ENCODE measurements around the gene CARD9.

CARD9 gene

DNA sequence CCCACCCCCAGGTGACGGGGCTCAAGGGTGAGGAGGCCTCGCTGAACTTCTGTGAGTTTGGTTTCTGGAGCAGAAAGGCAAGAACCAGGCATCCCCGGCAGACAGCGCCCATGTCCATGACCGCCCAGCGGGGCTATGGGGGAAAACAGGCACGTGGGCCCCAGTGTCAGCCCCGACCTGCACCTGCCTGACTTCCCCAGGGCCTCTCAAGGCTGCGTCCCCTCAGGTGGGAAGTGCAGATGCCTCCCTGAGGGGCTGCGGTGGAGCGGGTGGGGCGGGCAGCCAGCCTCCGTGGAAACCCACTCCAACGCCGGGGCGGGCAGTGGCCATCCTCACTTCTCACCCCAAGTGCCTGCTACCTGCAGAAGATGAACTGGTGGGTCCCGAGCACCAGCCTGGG, 6.9 kb upstream of the CARD9 start:
- no peak for DNase-seq (ENCODE audit: low read depth)

DNA sequence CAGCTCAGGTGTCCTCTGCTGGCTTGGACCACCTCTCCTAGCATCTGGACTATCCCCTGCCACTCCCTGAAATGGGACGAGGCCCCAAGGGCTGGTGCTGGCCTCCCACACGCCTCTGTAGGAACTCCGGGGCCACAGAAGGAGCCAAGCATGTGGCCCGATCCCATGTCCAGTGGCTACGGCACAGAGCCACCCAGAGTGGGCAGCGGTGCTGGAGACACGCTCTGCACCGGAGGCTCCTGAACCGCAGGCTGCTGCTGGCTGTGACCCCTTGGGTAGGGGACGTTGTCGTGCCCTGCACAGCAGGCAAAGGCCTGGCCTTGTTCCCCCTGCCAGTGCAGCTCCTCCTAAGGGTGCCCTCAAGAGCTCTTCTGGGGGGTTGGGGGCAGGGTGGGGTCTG, 6.4 kb upstream of the CARD9 start:
- no peak for DNase-seq (ENCODE audit: low read depth)

DNA sequence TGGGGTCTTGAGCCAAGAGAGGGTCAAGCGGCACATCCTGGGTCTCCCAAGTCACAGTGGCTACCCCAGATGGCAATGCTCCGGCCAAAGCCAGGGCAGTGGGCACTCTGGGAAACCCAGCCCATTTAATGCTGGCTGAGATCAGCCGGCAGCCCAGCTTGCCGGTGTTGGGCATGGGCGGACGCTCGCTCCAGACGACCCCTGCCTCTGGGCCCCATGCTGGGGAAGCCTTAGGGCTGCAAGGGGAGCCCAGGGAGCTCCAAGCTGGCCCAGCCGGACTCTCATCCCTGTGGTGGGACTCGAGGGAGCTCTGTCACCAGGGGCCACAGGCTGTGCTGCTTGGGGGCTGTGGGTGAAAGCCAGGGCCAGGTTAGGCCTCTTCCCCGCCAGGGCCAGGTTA, 5.9 kb upstream of the CARD9 start:
- DNase-seq (ENCODE audit: low read depth): no peak

DNA sequence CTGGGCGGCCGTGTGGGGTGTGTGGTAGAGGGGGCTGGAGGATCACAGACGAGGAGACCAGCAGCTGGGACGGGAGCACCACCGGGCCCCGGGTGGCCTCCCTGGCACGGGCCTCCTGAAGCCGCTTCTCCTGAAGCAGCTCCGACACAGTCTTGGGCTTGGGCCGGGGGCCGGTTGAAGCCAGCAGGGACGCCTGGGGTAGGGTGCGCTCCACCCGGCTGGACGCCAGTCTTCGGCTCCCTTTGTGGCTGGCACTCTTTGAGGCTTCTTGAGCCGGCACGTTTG, 5.5 kb upstream of the CARD9 start:
- DNase-seq (ENCODE audit: low read depth): no peak

DNA sequence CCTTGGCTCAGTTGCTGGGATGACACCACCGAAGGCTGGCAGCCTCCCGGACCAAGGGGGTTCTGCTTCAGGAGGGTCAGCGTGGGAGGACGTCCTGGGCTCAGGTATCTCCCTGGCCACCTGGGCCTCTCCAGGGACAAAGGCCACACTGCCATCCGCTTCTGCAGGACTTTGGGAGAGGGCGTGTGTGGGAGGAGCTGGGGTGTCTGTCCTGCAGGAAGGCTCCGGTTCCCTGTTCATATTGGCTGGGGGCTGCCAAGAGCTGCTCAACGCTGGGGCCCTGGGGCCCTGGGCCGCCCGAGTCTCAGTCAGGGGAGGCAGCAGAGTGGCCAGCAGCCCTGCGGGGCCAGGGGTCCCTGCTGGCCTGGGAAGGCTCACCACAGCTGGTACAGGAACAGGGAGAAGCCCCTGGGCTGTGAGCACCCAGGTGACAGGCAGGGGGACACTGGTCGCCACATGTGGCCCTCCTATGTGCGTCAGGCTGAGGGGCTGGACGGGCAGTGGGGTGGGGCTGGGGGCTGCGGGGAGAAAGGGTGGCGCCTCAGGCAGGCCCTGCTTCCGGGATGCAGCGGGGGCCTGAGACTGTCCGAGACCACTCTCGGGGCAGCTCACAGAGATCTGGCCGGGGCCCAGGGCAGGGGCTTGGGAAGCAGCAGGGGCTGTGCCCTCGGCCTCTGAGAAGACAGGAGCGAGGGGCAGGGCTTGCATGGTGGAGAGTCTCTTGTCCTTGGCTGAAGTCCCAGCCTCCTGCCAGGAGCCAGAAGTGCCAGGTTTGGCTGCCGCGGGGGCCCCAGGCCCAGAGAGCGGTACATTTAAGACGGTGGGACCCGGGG, 4.9 kb upstream of the CARD9 start:
- DNase-seq (ENCODE audit: low read depth): no peak

DNA sequence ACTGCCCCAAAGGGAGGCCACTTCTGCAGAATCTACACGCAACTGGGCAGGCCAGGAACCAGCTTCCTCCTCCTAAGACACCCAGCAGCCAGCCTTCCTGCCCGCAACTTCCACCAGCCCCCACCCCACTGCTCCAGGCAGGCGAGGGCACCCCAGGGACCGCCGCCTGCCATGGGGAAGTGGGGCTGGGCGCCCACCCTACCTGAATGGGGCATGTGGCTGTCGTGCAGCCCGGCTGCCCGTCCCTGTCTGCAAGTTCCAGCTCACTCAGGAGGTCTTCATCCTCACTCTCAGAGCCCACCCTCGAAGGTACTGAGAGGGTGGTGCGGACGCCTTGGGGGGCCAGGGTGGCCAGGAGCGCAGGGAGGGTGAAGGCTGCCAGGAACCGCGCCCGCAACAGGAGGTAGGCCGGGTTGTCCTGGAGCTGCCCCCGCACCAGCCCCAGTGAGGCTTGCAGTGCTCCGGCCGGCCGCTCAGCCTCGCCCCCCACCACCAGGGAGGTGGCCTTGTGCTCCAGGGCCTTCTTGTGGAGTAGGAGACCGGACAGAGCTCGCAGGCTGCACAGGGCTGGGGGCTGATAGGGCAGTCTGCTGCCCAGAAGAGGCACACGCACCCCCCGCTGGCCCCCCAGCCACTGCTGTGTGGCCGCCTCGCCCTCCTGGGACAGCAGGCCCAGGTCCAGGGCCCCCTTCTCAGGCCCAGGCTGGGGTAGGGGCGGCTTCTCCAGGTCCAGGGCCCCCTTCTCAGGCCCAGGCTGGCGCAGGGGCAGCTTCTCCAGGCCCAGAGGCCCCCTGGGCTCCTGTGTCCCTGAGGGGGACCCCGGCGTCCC, 4.1 kb upstream of the CARD9 start:
- no peak for DNase-seq (ENCODE audit: low read depth)

DNA sequence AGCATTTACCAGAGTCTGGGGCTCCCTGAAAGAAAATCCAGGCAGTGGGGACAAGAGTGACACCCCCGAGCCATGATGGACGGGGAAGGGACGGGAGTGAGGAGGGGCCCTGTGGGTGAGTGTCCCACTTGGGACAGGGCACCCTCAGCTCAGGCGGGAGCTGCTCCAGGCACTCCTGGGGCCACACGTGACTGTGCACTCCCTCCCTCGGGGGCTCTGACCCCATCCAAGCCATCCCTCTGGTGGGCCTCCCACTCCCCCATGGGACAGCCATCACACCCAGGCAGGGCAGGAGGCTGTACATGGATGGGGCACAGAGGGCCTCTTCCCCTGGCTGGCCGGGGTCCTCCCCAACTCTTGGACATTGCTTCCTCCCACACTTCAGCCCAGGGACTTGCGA, 3.0 kb upstream of the CARD9 start:
- DNase-seq (ENCODE audit: low read depth): no peak

DNA sequence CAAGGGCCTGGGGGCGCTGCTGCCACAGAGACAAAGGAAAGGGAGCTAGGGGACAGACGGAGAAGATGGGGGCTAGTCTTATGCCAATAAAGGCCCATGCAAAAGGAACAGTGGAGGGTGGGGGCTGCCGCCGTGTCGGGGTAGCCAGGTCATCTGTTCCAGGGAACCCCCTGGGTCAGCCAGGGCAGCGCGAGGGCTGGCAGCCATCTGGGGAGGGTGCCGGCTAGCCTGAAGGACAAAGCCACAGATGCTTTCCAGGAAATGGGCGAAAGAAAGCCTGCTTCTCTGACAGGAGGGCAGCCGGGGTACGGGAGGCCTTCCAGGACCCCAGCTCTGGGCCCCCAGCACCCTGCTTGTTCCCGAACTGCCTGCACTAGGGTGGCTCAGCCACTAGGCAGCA, 1.6 kb upstream of the CARD9 start:
- DNase-seq (ENCODE audit: low read depth): no peak

DNA sequence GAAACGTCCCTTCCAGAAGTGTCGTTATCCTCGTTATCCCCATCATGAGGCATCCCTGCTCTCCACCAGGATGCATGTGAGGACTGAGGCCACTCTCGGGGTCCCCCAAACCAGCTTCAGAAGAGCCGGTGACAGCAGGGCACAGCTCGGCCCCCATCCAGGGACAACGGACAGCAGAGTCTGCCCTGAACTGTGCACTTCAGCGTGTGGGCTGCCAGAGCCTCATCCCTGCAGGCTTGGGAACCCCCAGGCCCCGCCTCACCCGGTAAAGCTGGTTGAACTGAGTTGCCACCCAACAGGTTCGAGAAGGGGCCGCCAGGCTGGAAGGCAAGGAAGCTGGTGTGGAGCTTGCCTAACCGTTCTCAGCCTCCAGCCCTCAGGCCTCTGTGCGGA, 710 bp upstream of the CARD9 start:
- DNase-seq (ENCODE audit: low read depth): no peak

DNA sequence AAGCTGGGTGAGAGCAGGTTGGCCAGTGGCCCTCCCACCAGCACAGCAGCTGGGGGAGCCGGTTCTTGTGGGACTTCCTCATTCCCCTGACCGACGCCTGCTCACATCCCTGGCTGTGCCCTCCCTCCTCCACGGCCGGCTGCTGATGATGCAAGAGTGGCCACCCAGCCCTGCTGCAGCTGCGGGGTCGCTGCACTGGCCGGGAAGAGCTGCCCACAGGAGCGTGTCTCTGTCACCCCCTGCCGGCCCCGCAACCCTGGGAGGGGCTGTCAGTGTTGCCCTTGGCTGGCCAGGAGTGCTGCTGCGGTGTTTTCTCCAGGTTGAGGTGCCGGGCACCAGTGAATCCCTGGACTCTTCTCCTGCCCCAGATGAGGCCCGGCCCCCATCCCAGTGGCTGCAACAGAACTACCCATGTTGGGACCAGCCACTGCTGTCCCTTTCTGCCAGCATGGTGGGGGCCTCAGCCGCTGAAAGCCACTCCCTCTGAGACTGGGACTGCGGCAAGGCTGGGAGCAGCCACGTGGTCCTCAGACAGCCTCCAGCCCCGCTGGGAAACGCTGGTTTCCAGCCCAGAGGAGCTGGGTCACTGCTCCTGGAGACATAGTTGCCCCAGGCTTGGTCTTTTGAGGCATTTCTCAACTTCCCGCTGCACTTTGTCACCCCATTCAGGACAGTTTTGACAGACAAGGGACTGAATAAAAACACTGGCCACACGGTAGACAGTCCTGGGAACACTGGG, 739 bp downstream of the CARD9 start:
- peak; percentile 80 for DNase-seq (ENCODE audit: low read depth)

DNA sequence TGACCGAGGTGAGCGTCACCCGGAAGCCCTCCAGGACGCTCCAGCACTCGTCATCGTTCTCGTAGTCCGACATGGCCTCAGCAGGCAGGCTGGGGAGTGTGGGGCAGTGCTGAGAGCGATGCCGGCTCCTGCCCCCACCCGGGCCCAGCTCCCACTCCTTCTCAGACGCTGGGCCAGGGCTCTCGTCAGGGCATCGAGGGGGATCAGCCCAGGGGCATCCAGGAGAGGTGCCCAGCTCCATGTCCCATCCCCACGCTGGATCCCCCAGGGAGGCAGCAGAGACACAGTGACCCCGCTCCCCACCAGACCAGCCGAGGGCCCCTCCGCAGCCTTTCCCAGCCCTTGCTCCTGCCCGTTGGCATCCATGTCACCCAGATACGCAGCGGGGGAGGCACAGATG, 1.5 kb downstream of the CARD9 start:
- no peak for DNase-seq (ENCODE audit: low read depth)

DNA sequence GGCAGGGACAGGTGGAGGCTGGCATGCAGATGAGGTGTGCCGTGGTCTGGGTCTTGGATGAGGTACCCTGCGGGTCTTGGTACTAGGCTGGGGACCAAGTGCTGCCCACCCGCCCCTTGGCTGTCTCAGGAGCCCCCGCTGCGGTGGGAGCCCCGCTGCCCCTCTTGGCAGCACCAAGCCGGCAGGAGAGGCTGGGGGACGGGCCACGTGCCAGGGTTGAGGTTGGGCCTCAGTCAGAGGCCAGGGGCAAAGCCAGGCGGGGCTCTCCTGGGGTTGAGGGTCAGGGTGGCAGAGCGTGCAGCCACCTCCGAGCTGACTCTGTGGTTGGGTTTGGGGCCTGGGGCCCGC, 2.0 kb downstream of the CARD9 start:
- DNase-seq (ENCODE audit: low read depth): no peak

DNA sequence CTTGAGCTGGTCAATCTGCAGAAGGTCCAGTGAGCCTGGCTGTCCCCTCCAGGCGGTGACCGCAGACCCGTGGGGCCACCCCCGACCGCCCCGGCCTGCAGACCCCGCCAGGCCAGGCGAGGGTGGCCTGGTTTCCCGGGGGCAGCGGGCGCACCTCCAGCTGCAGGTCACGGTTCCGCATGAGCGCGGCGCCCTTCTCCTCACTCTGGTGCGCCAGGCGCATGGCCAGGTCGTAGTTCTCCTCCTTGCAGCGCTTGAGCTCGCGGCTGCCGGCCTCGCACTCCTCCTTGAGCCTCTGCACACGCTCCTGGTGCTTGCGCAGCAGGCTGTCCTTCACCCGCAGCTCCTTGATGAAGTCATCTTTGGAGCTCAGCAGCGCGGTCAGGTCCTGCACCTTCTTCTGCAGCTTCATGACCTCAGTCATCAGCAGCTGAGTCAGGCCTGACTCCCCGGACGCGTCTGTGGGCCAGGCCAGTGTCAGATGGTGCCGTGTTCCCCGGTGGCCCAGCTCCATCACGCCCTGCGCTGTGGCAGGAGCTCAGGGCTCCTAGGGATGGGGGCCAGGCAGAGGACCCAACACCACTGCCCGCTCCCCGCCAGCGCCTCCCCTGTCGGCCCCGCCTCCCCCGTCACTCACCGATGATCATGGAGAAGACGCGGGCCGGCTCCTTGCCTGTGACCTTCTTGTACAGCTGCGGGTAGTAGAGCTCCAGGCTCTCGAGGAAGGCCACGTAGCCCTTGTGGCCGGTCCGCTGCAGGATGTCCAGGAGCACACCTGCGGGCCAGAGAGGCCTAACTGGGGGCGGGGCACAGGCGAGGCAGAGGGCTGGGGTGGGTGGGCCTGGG, 2.6 kb downstream of the CARD9 start:
- DNase-seq (ENCODE audit: low read depth): peak; percentile 61

DNA sequence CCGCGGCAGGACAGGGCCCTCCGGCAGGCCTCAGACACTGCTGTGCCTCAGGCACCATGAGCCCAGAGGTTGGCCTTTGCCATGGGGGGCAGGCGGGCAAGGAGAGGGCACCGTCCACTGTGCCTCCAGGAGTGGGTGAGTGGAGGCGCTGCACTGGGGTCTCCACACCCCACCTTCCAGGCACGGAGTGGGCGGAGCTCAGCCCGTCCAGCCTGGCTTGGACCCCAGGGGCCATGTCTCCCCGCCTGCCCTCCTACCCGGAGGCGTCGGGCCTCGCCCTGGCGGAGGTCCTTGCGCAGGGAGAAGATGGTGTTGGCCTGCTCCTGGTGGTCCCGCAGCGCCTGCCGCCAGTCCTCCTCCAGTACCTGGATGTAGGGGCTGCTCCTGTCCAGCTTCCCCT, 3.4 kb downstream of the CARD9 start:
- DNase-seq (ENCODE audit: low read depth): no peak

DNA sequence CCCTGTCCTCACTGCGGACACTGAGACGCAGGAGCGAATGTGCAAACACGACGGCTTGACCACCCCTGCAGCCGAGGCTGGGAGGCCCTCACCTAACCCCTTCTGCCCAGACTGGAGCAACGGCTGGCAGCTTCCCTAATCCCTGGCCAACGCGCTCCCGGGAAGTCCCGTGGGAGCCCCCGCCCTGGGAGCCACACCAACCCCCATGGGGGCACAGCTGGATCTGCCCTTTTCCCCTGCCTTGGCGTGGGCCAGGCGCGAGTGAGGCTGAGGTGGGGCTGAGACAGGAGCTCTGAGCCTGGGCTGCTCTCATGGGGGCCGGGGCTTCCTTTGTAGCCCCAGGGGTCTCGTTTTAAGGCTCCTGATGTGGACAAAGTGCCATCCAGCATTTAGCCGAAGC, 5.3 kb downstream of the CARD9 start:
- DNase-seq (ENCODE audit: low read depth): no peak

DNA sequence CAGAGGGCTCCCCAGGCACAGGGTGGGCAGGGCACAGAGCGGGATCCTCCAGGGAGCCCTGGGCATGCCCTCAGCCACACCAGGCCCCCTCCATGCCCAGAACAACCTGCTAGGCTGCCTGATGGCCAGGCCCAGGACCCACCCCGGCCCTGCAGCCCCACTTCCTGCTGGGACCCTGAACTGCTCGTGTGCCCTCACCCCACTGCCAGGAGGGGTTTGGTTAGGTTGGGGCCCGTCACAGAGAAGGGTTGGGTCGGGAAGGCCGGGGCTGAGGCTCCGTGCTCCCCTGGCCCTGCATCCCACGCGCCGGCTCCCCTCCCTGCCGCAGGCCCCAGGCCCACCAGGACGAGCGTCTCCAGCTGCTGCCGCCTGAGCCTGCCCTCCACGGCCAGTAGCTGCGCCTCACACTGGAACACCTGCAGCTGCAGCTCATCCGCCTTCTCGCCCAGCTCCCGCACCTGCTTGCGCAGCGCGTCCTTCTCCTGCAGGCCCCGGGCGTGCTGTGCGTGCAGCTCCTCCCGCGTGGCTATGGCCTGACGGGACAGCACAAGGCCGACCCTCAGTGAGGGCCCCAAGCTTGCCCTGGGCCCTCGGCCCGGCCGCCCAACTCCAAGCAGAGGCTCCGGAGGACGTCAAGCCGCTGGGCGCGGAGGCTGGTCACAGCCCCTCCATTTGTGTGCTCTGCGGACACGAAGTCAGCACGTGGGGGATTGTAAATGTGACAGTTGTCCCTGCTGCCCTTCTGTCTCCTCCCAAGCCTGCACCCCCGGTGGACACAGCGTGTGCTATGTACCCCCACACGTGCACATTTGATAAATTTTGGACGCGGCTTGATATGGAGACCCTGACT, 5.9 kb downstream of the CARD9 start:
- no peak for DNase-seq (ENCODE audit: low read depth)

DNA sequence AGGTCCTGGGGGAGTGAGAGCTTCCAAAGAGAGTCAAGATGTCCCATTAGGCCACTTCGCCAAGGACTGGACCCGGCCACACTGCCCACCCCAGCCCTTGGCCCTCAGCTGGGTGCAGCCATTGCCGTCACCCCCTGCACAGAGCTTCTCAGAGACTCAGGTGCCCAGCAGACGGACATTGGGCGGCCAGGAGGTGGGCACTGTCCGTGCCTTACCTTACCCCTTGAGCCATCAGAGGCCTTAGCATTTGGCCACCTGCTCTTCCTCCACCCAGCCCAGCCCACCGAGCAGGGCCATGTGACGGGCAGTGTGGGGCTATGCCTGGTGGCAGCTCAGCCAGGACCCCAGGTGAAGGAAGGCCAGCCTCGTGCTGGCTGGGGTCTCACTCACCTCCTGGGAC, 6.6 kb downstream of the CARD9 start:
- DNase-seq (ENCODE audit: low read depth): no peak

DNA sequence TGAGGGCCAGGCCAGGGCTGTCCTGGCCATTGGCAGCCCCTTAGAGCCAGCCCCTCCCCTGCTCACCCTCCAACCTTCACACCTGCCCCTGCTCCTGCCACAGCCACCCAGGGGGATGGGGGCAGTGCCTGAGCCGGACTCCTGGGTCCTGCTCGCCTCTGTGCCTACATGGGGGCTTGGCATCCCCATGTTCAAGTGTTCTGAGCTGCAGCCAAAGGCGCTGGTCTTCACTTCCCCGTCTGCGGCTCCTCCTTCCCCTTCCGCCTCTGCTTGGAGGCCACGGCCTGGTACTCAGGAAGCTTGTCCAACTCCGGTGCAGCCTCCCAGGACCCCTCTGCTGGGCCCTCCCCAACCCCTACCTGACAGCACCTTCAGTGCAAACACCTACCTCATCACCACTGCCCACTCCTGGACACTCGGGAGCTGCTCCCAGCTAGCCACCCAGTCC, 7.7 kb downstream of the CARD9 start:
- DNase-seq (ENCODE audit: low read depth): no peak

DNA sequence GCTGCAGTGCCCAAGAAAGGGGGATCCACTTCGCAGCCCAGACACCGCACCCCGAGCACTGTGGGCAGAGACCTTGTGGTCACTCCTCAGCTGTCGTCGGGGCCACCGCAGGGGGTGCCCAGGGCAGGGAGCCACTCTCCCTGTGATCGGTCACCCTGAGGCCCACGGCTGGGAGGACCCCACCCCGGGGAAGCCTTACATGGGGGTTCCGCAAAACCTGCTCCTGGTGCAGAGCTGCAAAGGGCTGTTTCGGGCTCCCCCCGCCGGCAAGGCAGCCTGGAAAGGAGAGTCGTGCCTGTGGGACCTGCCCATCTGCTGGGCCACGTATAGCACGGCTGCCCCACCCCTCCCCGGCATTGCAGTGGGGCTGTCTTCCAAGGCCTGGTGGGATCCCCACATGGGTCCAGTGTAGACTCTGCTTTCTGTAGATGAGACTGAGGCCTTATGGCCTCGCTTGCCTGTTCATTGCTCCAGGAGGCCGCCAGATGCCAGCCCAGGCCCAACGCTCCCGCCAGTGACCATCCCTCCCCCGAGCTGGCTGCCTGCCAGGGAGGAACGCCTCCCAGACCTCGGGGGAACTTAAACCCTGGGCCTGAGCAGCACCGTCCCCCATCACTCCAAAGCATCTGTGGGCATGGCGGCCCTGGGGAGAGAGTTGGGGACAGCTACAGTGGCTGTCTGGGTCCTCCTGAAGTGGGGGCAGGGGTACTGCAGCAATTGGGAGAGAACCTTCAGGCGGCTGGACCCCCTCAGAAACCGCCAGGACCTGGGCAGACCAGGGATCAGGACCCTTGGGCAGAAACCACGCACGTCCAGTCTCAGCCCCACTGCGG, 8.3 kb downstream of the CARD9 start:
- no peak for DNase-seq (ENCODE audit: low read depth)
